GM11168 (cell line): ENCODE results near the gene C6orf118.

Experiments
- in situ Hi-C: fragments of 300-500 bp; cut with MboI; formaldehyde crosslinking; loops from one replicate; pipeline ENCODE4 v1.12.0; 2022; ENCODE audit warnings: low sequenced_read_pairs; ENCODE audit not compliant: unreplicated experiment

The C6orf118 gene

GRCh38 chr6:165308926-165309731 lies at the start of gene C6orf118:
Gene C6orf118, minus strand, starts transcription at chr6:165309605. Its CDS starts 19 bp downstream, at chr6:165309586.
- in situ Hi-C loops, result no loop called here

- in situ Hi-C loops, result no loop called here
Measured at GRCh38 chr6:165345700-165346099, 36.3 kb upstream of the C6orf118 start.

GRCh38 chr6:165340532-165340931 lies 31.1 kb upstream of the C6orf118 start:
- in situ Hi-C loops, result no loop called here

- in situ Hi-C loops, result no loop called here
Measured at GRCh38 chr6:165325609-165326008, 16.2 kb upstream of the C6orf118 start.

- in situ Hi-C loops, result no loop called here
Measured at GRCh38 chr6:165321555-165322145, 12.2 kb upstream of the C6orf118 start.

GRCh38 chr6:165321150-165321549 lies 11.7 kb upstream of the C6orf118 start:
- in situ Hi-C loops, result no loop called here

GRCh38 chr6:165317723-165318122 lies 8.3 kb upstream of the C6orf118 start:
- in situ Hi-C loops, result no loop called here

- in situ Hi-C loops, result no loop called here
Measured at GRCh38 chr6:165306955-165307354, 2.5 kb downstream of the C6orf118 start.

- in situ Hi-C loops, result no loop called here
Measured at GRCh38 chr6:165301372-165302246, 7.8 kb downstream of the C6orf118 start.

- in situ Hi-C loops, result no loop called here
Measured at GRCh38 chr6:165300422-165300936, 8.9 kb downstream of the C6orf118 start.

- in situ Hi-C loops, result no loop called here
Measured at GRCh38 chr6:165298875-165299274, 10.5 kb downstream of the C6orf118 start.

- in situ Hi-C loops, result no loop called here
Measured at GRCh38 chr6:165298402-165298801, 11.0 kb downstream of the C6orf118 start.

- in situ Hi-C loops, result no loop called here
Measured at GRCh38 chr6:165292657-165293056, 16.7 kb downstream of the C6orf118 start.

- in situ Hi-C loops, result no loop called here
Measured at GRCh38 chr6:165274611-165275010, 34.8 kb downstream of the C6orf118 start.

GRCh38 chr6:165272585-165272984 lies 36.8 kb downstream of the C6orf118 start:
- in situ Hi-C loops, result no loop called here

- in situ Hi-C loops, result no loop called here
Measured at GRCh38 chr6:165268987-165269386, 40.4 kb downstream of the C6orf118 start.

- in situ Hi-C loops, result no loop called here
Measured at GRCh38 chr6:165266621-165267020, 42.8 kb downstream of the C6orf118 start.

GRCh38 chr6:165266191-165266590 lies 43.2 kb downstream of the C6orf118 start:
- in situ Hi-C loops, result no loop called here

- in situ Hi-C loops, result no loop called here
Measured at GRCh38 chr6:165260462-165260861, 48.9 kb downstream of the C6orf118 start.

- in situ Hi-C loops, result no loop called here
Measured at GRCh38 chr6:165249808-165250207, 59.6 kb downstream of the C6orf118 start.

- in situ Hi-C loops, result no loop called here
Measured at GRCh38 chr6:165245701-165246100, 63.7 kb downstream of the C6orf118 start.
